ENCODE results near the gene ERCC6L.

GRCh38 chrX:72258174-72258573, 19.3 kb upstream of the ERCC6L start:
- TF ChIP-seq POLR2A (IDR thresholded peaks at IDR 0.05) = no peak
- TF ChIP-seq CTCF (IDR thresholded peaks at IDR 0.05 in 4 of 5, conservative IDR thresholded peaks at IDR 0.05 in 1 of 5) = no peak

All from gastrocnemius medialis (tissue), 4 donors.